ENCODE measurements around the gene GCFC2.

GRCh38 chr2:75698918-75699317, 11.8 kb downstream of the GCFC2 start:
- no peak for TF ChIP-seq PATZ1 (CRISPR knock-in tag; IDR thresholded peaks at IDR 0.05; ENCODE audit: borderline replicate concordance)
- no peak for TF ChIP-seq ZFP3 (CRISPR knock-in tag; IDR thresholded peaks at IDR 0.05)
- TF ChIP-seq POU6F1 (CRISPR knock-in tag; IDR thresholded peaks at IDR 0.05; ENCODE audit: borderline replicate concordance, low read depth) = no peak
- TF ChIP-seq ZFP30 (CRISPR knock-in tag; IDR thresholded peaks at IDR 0.05) = no peak
- TF ChIP-seq OSR1 (CRISPR knock-in tag; IDR thresholded peaks at IDR 0.05) = no peak
- no peak for TF ChIP-seq SNAI2 (CRISPR knock-in tag; IDR thresholded peaks at IDR 0.05)
- TF ChIP-seq CREB5 (CRISPR knock-in tag; IDR thresholded peaks at IDR 0.05; ENCODE audit: low read depth) = no peak
- no peak for TF ChIP-seq TOX (CRISPR knock-in tag; IDR thresholded peaks at IDR 0.05; ENCODE audit: borderline replicate concordance)
- TF ChIP-seq ARNTL (CRISPR knock-in tag; IDR thresholded peaks at IDR 0.05; ENCODE audit: borderline replicate concordance, low read depth) = no peak
- no peak for TF ChIP-seq TSHZ2 (CRISPR knock-in tag; IDR thresholded peaks at IDR 0.05)
- no peak for TF ChIP-seq ESRRG (CRISPR knock-in tag; IDR thresholded peaks at IDR 0.05)
- TF ChIP-seq RARB (CRISPR knock-in tag; IDR thresholded peaks at IDR 0.05) = no peak
